Measurements from ENCODE around the gene OLIG3.

The OLIG3 gene

DNA sequence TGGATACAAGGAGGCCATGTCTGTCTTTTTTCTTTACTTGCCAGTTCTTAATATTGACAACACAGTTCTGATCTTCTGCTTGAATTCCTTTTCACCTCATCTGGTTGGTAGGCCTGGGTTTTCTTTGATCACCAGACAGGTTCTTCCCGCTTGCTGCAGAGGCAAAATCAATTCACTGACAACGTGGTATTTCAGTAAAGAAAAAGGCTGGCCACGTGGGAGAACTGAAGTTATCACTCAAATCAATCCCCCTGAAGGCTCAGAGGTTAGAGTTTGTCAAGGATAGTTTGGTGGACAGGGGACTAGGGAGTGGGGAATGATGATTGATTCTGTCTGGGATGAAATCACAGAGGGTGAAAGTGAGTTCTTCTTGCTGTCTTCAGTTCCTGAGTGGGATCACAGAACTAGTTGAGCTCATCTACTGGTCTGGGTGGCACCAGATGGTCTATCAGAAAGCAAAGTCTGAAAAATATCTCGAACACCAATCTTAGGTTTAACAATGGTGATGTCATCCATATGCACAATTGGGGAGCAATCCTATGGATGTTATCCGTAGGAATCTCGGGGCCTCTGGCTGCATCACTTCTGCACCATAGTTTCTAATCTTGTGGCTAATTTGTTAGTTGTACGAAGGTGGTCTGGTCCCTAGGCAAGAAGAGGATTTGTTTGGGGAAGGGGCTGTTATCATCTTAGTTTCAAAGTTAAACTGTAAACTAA, 37.3 kb upstream of the OLIG3 start:
- Histone ChIP-seq H3K4me1 (no peaks in the 10 kb centered on the region), H3K27me3 (peaks cover 11% of the 10 kb centered on the region), H3K9me3 (no peaks in the 10 kb centered on the region), H3K36me3 (no peaks in the 10 kb centered on the region), H3K4me3 (ENCODE audit: low read depth, low read length) (no peak overlapping the region)
- TF ChIP-seq, protein P1, sequence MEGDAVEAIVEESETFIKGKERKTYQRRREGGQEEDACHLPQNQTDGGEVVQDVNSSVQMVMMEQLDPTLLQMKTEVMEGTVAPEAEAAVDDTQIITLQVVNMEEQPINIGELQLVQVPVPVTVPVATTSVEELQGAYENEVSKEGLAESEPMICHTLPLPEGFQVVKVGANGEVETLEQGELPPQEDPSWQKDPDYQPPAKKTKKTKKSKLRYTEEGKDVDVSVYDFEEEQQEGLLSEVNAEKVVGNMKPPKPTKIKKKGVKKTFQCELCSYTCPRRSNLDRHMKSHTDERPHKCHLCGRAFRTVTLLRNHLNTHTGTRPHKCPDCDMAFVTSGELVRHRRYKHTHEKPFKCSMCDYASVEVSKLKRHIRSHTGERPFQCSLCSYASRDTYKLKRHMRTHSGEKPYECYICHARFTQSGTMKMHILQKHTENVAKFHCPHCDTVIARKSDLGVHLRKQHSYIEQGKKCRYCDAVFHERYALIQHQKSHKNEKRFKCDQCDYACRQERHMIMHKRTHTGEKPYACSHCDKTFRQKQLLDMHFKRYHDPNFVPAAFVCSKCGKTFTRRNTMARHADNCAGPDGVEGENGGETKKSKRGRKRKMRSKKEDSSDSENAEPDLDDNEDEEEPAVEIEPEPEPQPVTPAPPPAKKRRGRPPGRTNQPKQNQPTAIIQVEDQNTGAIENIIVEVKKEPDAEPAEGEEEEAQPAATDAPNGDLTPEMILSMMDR (IDR thresholded peaks at IDR 0.05; ENCODE audit: low read depth, low read length), result no peak
- no peak for DNase-seq

DNA sequence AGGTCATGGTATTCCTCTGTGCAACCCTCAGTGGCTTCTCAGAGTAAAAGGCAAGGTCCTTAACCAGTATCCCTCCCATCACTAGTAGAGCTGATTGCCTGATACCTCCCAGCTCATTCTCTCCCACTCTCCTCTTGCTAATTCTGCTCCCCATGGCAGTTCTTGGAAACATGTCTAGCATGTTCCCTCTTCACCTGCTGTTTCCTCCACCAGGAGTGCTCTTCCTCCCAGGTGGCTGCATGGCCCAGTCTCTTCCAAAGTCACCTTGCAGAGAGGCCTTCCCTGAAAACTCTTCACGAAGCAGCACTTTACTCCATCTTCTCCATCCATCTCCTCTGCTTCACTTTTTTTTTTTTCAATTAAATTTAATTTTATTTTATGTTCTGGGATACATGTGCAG, 36.2 kb upstream of the OLIG3 start:
- no peaks in the 10 kb centered on the region for H3K9me3 ChIP-seq
- H3K36me3 ChIP-seq, result no peaks in the 10 kb centered on the region
- DNase-seq, result no peak
- TF ChIP-seq, protein P1 (IDR thresholded peaks at IDR 0.05; ENCODE audit: low read depth, low read length), result no peak
- H3K4me3 ChIP-seq (ENCODE audit: low read depth, low read length), result no peak overlapping the region
- no peaks in the 10 kb centered on the region for H3K4me1 ChIP-seq
- peaks cover 11% of the 10 kb centered on the region for H3K27me3 ChIP-seq

DNA sequence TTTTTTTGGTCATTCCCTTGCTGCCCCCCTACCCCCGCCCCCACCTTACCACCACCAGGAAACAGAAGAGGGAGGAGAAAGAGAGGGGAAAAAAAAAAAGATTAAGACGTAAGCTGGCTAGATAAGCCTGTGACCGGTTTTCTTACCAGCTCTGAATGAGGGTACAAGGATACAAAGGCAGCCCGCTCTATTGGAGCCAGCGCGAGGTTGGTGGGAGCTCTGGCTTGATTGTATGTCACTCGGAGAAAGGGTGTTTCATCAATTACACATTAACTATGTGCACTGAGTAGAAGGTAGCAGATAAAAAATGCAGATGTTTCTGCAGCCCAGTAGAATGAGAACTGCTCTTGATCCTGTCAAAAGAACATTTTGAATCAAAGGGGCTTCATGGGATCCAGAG, 28.6 kb upstream of the OLIG3 start:
- DNase-seq, result no peak
- no peaks in the 10 kb centered on the region for H3K4me1 ChIP-seq
- no peaks in the 10 kb centered on the region for H3K9me3 ChIP-seq
- no peak overlapping the region for H3K4me3 ChIP-seq (ENCODE audit: low read depth, low read length)
- peaks cover 6% of the 10 kb centered on the region for H3K27me3 ChIP-seq
- TF ChIP-seq, protein P1 (IDR thresholded peaks at IDR 0.05; ENCODE audit: low read depth, low read length), result no peak
- H3K36me3 ChIP-seq, result no peaks in the 10 kb centered on the region

DNA sequence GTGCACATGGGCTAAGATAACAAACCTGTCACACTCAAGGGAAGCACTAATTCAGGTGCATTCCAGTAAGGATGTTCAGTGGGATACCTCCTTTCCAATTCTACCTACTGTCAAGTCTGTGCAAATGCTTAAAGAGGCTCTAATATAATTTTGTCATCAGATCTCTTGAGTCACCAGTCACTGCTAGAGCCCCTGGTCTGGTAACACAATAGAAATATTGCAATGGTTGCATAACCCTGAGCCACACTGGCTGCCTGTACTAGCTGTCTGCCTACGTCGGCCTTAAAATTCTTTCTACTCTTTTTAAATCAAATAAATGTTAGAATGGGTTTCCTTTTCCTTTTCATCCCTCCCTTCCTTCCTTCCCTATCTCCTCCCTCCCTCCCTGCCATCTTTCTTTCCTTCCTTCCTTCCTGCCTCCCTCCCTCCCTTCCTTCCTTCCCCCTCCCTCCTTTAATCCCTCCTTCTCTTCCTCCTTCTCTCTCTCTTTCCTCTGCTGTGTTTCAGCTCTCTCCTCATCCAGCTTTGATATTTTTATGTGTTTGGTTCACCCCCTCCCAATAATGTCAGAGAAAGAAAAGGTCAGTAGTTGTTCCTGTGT, 28.1 kb upstream of the OLIG3 start:
- Histone ChIP-seq H3K27me3 (peaks cover 11% of the 10 kb centered on the region), H3K9me3 (no peaks in the 10 kb centered on the region), H3K36me3 (no peaks in the 10 kb centered on the region), H3K4me3 (ENCODE audit: low read depth, low read length) (no peak overlapping the region), H3K4me1 (no peaks in the 10 kb centered on the region)
- no peak for DNase-seq
- TF ChIP-seq, protein P1 (IDR thresholded peaks at IDR 0.05; ENCODE audit: low read depth, low read length), result no peak

DNA sequence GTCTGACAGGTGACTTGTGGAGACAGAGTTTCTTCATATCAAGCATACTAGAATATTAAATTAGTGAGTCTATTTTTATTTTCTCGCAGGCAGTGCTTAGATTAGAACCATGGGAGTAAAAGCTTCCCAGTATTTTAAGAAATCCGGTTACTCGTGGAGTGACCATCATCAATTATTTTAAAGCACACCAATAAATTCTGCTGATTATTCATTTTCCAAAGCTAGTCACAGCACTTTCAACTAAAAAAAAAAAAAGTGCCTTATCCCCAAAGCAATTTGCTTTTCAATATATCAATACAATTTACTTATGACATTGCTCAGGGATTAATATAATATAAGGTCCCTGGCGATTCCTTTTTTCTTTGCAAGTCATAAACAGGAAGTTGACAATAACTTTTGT, 26.3 kb upstream of the OLIG3 start:
- Histone ChIP-seq H3K36me3 (no peaks in the 10 kb centered on the region), H3K9me3 (no peaks in the 10 kb centered on the region), H3K27me3 (peaks cover 29% of the 10 kb centered on the region), H3K4me3 (ENCODE audit: low read depth, low read length) (no peak overlapping the region), H3K4me1 (no peaks in the 10 kb centered on the region)
- TF ChIP-seq, protein P1 (IDR thresholded peaks at IDR 0.05; ENCODE audit: low read depth, low read length), result no peak
- no peak for DNase-seq

DNA sequence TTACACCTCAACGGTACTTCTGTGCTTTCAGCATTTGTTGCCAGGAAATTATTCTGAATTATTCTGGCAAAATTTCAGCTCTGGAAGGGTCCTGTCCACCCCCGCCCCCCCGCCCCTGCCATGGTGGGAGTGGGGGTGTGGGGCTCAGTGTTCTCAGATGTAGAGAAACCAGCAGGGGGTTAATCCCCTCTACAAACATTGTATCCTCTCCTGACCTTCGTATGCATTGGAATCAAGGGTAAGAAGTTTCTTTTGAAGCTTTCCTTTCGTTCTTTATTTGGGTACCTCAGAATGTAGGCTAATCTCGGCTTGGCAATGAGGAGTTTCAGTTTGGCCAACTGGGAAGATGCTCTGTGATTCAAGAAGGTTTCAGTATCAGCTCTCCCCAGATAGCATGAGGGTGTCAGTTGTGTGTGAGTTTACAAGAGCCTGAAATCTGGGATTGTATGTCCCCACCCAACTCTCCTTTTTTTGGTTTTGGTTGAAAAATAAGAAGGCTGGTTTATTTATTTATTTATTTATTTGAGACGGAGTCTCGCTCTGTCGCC, 25.5 kb upstream of the OLIG3 start:
- TF ChIP-seq, protein P1 (IDR thresholded peaks at IDR 0.05; ENCODE audit: low read depth, low read length), result no peak
- H3K27me3 ChIP-seq, result peaks cover 35% of the 10 kb centered on the region
- H3K9me3 ChIP-seq, result no peaks in the 10 kb centered on the region
- no peak for DNase-seq
- H3K4me3 ChIP-seq (ENCODE audit: low read depth, low read length), result no peak overlapping the region
- no peaks in the 10 kb centered on the region for H3K4me1 ChIP-seq
- no peaks in the 10 kb centered on the region for H3K36me3 ChIP-seq

Data from BE2C (cell line).